CD4-positive, alpha-beta T cell treated with Interleukin-6 for 4 hours (primary cell): ENCODE results near the gene CCDC136.

Experiments used
- DNase-seq: peaks from one replicate; pipeline ENCODE4 v3.0.0-alpha.2; 2020; ENCODE audit warnings: mixed read lengths

CCDC136 gene

DNA sequence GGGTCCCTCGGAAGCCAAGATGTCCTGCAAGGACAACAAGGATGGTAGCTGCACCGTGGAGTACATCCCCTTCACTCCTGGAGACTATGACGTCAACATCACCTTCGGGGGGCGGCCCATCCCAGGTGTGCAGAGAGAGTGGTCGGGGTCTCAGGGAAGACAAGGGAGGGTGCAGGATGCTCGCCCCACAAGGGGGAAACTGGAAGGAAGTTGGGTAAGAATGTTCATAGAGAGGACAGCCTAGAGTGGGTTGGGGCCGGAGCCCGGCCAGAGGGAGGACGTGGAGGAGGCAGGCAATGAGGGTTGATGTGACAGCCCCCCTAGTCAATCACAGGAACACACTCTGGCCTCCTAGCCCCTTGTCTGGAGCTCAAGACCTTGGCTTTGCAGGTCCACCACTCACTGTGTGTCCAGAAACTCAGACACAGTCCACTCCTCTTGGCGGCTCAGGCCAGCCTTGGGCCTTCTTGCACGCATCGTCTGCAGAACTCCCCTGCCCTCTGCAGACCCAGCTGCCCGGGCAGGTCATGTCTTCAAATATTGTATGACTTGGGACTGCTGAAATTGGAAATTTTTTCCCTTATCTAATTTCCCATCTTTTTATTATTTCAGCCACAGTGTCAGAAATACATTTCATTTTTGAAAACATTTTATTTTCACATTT lies 55.1 kb downstream of the CCDC136 start:
- no peak for DNase-seq

- no peak for DNase-seq
These were observed 56.0 kb downstream of the CCDC136 start for GRCh38 chr7:128847721-128848211.

- DNase-seq: no peak
These were observed 56.8 kb downstream of the CCDC136 start for GRCh38 chr7:128848289-128849155.

GRCh38 chr7:128849156-128849515 lies 57.4 kb downstream of the CCDC136 start:
- DNase-seq: no peak

- DNase-seq: no peak
These were observed 58.2 kb downstream of the CCDC136 start for GRCh38 chr7:128849804-128850490.

DNA sequence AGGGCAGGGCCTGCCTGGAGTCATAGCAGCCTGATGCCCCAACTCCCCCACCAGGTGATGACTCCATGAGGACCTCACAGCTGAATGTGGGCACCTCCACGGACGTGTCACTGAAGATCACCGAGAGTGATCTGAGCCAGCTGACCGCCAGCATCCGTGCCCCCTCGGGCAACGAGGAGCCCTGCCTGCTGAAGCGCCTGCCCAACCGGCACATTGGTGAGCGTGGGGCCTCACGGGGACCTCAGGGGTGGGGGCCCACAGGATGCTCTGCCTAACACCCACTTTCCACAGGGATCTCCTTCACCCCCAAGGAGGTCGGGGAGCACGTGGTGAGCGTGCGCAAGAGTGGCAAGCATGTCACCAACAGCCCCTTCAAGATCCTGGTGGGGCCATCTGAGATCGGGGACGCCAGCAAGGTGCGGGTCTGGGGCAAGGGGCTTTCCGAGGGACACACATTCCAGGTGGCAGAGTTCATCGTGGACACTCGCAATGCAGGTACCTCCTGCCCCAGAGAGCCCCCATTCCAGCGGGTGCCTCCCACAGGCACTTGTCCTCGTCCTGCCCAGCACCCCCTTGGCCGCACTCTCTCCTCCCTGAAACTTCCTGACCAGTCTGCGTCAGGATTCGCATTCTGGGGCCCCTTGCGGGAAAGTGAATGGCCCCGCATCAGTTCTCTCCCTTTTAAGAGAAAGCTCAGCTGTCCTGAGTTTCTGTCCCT lies 60.9 kb downstream of the CCDC136 start:
- DNase-seq: no peak

DNA sequence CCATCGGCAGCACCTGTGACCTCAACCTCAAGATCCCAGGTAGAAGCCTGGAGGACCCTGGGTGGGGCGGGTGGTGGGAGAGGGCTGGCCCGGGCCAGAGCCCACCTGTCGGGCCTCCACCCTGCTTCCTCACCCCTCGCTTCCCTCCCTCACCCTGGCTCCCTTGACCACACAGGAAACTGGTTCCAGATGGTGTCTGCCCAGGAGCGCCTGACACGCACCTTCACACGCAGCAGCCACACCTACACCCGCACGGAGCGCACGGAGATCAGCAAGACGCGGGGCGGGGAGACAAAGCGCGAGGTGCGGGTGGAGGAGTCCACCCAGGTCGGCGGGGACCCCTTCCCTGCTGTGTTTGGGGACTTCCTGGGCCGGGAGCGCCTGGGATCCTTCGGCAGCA lies 62.0 kb downstream of the CCDC136 start:
- DNase-seq: no peak

DNA sequence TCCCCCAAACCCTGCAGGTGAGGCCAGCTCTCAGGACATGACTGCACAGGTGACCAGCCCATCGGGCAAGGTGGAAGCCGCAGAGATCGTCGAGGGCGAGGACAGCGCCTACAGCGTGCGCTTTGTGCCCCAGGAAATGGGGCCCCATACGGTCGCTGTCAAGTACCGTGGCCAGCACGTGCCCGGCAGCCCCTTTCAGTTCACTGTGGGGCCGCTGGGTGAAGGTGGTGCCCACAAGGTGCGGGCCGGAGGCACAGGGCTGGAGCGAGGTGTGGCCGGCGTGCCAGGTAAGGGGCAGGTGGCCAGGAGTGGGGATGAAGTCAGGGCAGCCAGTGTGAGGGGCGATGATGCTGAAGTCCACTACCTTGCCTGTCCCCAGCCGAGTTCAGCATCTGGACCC lies 62.6 kb downstream of the CCDC136 start:
- DNase-seq: no peak

GRCh38 chr7:128855559-128855958 lies 63.8 kb downstream of the CCDC136 start:
- no peak for DNase-seq

DNA sequence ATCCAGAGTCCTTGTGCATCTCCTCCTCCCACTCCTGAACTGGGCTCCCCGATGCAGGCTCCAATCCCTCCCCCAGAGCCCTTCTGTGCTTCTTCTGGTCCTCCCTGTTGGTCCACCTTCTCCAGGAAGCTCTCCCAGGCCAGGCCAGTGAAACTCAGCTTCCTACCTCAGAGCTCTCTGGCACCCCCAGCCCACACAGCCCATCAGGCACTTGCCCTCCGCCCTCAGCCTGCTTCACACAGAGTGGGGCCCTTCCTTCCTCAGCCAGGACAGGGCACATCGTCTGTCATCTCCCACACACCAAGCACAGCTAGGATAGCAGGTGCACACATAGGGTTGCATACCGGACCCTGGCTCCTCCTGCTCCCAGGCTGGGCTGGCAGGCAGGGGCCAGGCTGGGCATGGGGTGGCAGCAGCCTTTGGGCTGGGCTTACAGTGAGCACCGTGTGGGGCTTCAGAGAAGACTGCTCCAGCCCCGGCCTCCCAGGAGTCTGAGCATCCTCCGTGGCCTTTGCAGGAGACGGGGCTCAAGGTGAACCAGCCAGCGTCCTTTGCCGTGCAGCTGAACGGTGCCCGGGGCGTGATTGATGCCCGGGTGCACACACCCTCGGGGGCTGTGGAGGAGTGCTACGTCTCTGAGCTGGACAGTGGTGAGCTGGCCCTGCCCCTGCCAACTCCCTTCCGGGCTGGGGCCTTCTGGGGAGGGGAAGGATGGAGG lies 64.4 kb downstream of the CCDC136 start:
- no peak for DNase-seq

GRCh38 chr7:128858380-128859231 lies 66.8 kb downstream of the CCDC136 start:
- DNase-seq: no peak

- no peak for DNase-seq
These were observed 67.7 kb downstream of the CCDC136 start for GRCh38 chr7:128859232-128860157.

GRCh38 chr7:128860158-128861073 lies 68.6 kb downstream of the CCDC136 start:
- DNase-seq: no peak

DNA sequence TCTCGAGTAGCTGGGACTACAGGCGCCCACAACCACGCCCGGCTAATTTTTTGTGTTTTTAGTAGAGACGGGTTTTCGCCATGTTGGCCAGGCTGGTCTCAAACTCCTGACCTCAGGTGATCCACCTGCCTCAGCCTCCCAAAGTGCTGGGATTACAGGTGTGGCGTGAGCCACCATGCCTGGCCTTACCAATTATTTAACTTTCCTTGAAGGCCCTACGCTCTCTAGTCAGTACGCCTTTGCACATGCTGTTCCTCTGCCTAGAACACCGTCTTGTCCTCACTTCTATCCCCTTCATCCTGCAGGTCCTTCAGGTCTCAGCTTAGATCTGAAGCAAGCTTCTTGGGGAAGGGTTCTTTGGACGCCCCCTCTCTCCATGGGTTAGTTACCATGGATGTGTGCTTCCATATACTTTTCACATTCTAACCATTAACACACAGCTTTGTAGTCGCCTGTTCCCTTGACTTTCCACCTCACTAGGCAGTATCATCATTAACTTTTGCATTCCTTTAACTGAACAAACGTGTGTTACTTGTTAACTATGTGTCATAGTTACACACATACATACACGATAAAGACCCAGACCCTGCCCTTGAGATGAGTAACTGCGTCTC lies 70.3 kb downstream of the CCDC136 start:
- DNase-seq: no peak

GRCh38 chr7:128862571-128863432 lies 71.0 kb downstream of the CCDC136 start, which contains the start of gene ATP6V1F:
Gene ATP6V1F (plus strand): TSS chr7:128862856. CDS start chr7:128862905, 49 bp downstream.
- peak; percentile 99 for DNase-seq

DNA sequence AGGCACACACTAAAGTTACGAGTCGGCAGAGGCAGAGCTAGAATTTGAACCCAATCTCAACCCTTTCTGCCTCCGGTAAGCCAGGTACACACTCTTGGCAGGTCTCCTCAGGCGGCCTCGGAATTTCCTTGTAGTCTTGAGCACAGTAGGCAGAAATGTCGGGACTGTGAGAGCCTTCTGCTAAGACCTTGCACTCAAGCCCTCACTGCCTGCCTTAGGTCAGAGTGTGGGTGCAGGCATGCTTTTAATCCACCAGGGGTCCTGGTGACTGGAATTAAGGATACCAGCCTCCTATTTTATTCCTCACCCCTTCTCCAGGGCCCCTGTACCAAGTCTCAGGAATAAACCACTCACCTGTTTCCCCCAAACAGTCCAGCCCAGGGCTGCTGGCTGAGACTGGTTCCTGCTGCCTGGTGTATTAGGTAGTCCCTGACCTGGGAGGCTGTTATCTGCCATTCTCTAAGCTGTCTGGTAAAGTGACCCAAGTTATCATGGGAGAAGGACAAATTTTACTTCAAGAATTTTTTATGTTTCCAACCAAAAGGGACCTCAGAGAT lies 71.7 kb downstream of the CCDC136 start:
- peak; percentile 38 for DNase-seq

DNA sequence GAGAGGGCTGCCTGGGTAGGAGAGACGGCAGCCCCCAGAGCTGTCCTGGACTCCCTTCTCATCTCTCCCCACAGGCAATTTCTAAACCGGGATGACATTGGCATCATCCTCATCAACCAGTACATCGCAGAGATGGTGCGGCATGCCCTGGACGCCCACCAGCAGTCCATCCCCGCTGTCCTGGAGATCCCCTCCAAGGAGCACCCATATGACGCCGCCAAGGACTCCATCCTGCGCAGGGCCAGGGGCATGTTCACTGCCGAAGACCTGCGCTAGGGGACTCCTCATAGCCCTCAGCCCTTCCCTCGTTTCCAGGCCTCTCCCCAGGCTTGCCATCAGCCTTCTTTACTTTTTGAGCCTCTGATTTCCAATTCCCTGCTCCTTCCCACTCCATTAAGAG lies 73.5 kb downstream of the CCDC136 start:
- no peak for DNase-seq
